ENCODE results near the gene SLITRK6. TPM values are rescaled to one million over a fixed set of nuclear protein-coding genes. Genes with fewer than 3 reads are reported as not detected.
A peak's percentile ranks its signal among the peaks of the same experiment; 100 is the strongest.

Gene SLITRK6
- total RNA-seq, 1 experiment from 2014 or later, result 0.61 TPM

DNA sequence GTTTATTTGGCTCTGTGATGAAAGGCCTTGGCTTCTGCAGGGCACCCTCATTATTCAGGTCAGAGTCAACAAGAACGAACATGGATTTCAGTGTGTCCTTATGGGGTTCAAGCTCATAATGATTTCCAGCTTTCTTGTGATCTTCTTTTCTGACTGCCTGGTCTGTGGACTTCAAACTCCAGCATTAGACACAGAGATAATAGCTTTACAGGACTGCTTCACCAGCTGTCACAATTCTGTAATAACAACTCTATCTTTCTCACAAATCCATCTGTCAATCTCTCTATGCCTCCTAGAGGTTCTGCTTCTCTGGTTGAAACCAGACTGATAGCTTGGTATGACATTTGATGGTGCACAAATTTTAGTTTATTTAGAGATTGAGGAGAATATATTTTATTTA, 13.1 kb upstream of the SLITRK6 start:
- Mint-ChIP-seq H3K27ac (ENCODE audit: unreplicated experiment) (no peak overlapping the region), H3K36me3 (ENCODE audit: insufficient read depth, unreplicated experiment) (no peaks in the 10 kb centered on the region), H3K27me3 (ENCODE audit: insufficient read depth, unreplicated experiment) (no peaks in the 10 kb centered on the region), H3K9me3 (ENCODE audit: unreplicated experiment) (no peaks in the 10 kb centered on the region), H3K4me3 (ENCODE audit: unreplicated experiment) (no peak overlapping the region), H3K4me1 (ENCODE audit: low read depth, unreplicated experiment) (no peaks in the 10 kb centered on the region)
- BruUV-seq (replicated peaks), result no TSS peak
- H3K4me1 ChIP-seq, result no peaks in the 10 kb centered on the region
- intact Hi-C loops (cut with micrococcal nuclease; ENCODE audit: unreplicated experiment), result no loop called here
- no peaks in the 10 kb centered on the region for H3K27me3 ChIP-seq (replicated peaks; ENCODE audit: control insufficient read depth, insufficient read depth, low read length)
- H3K36me3 ChIP-seq (ENCODE audit: control insufficient read depth, insufficient read depth, low read length), result no peaks in the 10 kb centered on the region
- POLR2A ChIA-PET, result no interaction called here
- H3K4me3 ChIP-seq (ENCODE audit: low read depth, low read length), result no peak overlapping the region
- no peak for DNase-seq
- CTCF ChIA-PET, result no interaction called here
- TF ChIP-seq, protein P1, sequence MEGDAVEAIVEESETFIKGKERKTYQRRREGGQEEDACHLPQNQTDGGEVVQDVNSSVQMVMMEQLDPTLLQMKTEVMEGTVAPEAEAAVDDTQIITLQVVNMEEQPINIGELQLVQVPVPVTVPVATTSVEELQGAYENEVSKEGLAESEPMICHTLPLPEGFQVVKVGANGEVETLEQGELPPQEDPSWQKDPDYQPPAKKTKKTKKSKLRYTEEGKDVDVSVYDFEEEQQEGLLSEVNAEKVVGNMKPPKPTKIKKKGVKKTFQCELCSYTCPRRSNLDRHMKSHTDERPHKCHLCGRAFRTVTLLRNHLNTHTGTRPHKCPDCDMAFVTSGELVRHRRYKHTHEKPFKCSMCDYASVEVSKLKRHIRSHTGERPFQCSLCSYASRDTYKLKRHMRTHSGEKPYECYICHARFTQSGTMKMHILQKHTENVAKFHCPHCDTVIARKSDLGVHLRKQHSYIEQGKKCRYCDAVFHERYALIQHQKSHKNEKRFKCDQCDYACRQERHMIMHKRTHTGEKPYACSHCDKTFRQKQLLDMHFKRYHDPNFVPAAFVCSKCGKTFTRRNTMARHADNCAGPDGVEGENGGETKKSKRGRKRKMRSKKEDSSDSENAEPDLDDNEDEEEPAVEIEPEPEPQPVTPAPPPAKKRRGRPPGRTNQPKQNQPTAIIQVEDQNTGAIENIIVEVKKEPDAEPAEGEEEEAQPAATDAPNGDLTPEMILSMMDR (IDR thresholded peaks at IDR 0.05; ENCODE audit: insufficient read depth in 1 of 2, low read depth in 1 of 2, low read length in 1 of 2, severe bottlenecking in 1 of 2, unreplicated experiment in 1 of 2), result no peak
- no peaks in the 10 kb centered on the region for H3K9me3 ChIP-seq

DNA sequence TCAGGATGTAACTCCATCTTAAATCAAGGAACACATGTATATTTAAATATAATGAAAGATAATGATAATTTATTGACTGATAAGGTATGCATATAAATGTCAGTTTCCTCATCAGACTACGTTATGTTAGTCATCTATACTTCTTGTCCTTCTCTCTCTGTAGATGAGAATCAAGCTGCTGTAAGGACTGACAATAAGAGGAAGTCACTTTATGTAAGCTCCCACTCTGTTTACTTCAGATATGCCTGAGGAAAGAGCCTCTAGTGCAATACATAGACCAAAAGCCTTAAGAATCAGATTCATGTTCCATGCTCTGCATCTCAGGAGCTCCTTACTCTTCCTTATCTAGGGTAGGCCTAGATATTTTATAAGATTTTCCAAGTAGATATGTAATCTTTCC, 9.6 kb upstream of the SLITRK6 start:
- Mint-ChIP-seq H3K4me1 (ENCODE audit: low read depth, unreplicated experiment) (no peaks in the 10 kb centered on the region), H3K27me3 (ENCODE audit: insufficient read depth, unreplicated experiment) (no peaks in the 10 kb centered on the region), H3K4me3 (ENCODE audit: unreplicated experiment) (no peak overlapping the region), H3K9me3 (ENCODE audit: unreplicated experiment) (no peaks in the 10 kb centered on the region), H3K27ac (ENCODE audit: unreplicated experiment) (no peak overlapping the region), H3K36me3 (ENCODE audit: insufficient read depth, unreplicated experiment) (no peaks in the 10 kb centered on the region)
- Histone ChIP-seq H3K4me1 (no peaks in the 10 kb centered on the region), H3K27me3 (replicated peaks; ENCODE audit: control insufficient read depth, insufficient read depth, low read length) (no peaks in the 10 kb centered on the region), H3K9me3 (no peaks in the 10 kb centered on the region), H3K4me3 (ENCODE audit: low read depth, low read length) (no peak overlapping the region), H3K36me3 (ENCODE audit: control insufficient read depth, insufficient read depth, low read length) (no peaks in the 10 kb centered on the region)
- no TSS peak for BruUV-seq (replicated peaks)
- no peak for DNase-seq
- ChIA-PET POLR2A (no interaction called here), CTCF (no interaction called here)
- TF ChIP-seq, protein P1 (IDR thresholded peaks at IDR 0.05; ENCODE audit: insufficient read depth in 1 of 2, low read depth in 1 of 2, low read length in 1 of 2, severe bottlenecking in 1 of 2, unreplicated experiment in 1 of 2), result no peak
- intact Hi-C loops (cut with micrococcal nuclease; ENCODE audit: unreplicated experiment), result loop anchor here (5.0 kb wide), 1 partner anchor 547 kb away; no protein-coding TSS in a partner anchor

DNA sequence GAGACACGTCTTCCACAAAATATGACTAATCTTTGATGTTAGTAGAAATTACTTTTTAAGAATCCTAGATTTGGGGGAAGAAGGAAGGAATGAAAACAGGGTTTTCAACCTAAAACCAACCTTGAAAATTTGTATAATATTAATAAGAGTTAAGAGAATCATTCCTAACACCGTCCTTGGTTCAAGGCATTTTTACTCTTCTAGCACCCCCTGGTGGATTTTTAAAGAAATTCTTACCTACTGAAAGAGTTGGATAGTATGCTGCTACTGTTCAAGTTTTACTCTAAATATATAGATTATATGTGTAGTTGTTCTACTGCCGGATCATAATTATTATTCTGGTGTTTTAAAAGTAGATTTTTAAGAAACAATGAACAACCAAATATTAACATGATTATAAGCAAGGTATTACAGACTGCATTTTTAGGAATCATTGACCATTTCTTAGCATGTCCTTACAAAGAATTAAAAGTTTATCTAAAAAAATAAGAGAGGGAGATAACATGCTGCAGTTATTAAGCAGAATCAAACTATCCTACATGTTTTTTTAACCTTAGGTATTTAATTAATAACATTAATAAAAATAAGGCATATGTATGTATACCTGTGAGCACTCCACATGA, 7.4 kb upstream of the SLITRK6 start:
- no peak overlapping the region for H3K27ac Mint-ChIP-seq (ENCODE audit: unreplicated experiment)
- H3K27me3 Mint-ChIP-seq (ENCODE audit: insufficient read depth, unreplicated experiment), result no peaks in the 10 kb centered on the region
- intact Hi-C loops (cut with micrococcal nuclease; ENCODE audit: unreplicated experiment), result loop anchor here (1.0 to 5.0 kb wide), 4 partner anchors 544 to 962 kb away; no protein-coding TSS in a partner anchor
- no peaks in the 10 kb centered on the region for H3K36me3 Mint-ChIP-seq (ENCODE audit: insufficient read depth, unreplicated experiment)
- DNase-seq, result peak in 1 of 2 experiments; percentile 59
- ChIA-PET CTCF (no interaction called here), POLR2A (no interaction called here)
- no peak overlapping the region for H3K4me3 ChIP-seq (ENCODE audit: low read depth, low read length)
- no TSS peak for BruUV-seq (replicated peaks)
- no peak overlapping the region for H3K4me3 Mint-ChIP-seq (ENCODE audit: unreplicated experiment)
- TF ChIP-seq, protein P1 (IDR thresholded peaks at IDR 0.05; ENCODE audit: insufficient read depth in 1 of 2, low read depth in 1 of 2, low read length in 1 of 2, severe bottlenecking in 1 of 2, unreplicated experiment in 1 of 2), result peak; percentile 56 to 81
- no peaks in the 10 kb centered on the region for H3K4me1 Mint-ChIP-seq (ENCODE audit: low read depth, unreplicated experiment)
- H3K36me3 ChIP-seq (ENCODE audit: control insufficient read depth, insufficient read depth, low read length), result no peaks in the 10 kb centered on the region
- no peaks in the 10 kb centered on the region for H3K9me3 ChIP-seq
- H3K4me1 ChIP-seq, result no peaks in the 10 kb centered on the region
- H3K9me3 Mint-ChIP-seq (ENCODE audit: unreplicated experiment), result no peaks in the 10 kb centered on the region
- H3K27me3 ChIP-seq (replicated peaks; ENCODE audit: control insufficient read depth, insufficient read depth, low read length), result no peaks in the 10 kb centered on the region
